ENCODE results near the gene UBXN10. TPM values are rescaled to one million over a fixed set of nuclear protein-coding genes. Genes with fewer than 3 reads are reported as not detected.
"Not testable (repeated sequence)": the region's sequence is repeated elsewhere in the genome, so short reads cannot be mapped to it uniquely, and the experiment has no call there.

The UBXN10 gene
- total and polyA plus RNA-seq, 9 donors, result 0.22 to 0.52 (median 0.28) TPM

DNA sequence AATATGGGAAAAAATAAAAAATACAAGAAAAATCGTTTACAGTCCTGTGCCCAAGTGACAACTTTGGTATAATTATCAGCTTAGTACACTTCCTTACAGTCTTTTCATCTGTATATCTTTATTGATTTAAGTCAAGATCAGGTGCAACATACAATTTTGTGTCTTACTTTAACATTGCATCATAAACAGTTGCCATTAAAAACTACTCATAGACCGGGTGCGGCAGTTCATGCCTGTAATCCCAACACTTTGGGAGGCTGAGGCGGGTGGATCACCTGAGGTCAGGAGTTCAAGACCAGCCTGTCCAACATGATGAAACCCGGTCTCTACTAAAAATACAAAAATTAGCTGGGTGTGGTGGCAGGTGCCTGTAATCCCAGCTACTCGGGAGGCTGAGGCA lies 33.2 kb downstream of the UBXN10 start:
- H3K27ac ChIP-seq (ENCODE audit: low read length); H3K4me1 ChIP-seq (ENCODE audit: control insufficient read depth, insufficient read depth, low read length); H3K9me3 ChIP-seq (replicated peaks; ENCODE audit: control insufficient read depth, low read depth, low read length); H3K36me3 ChIP-seq (ENCODE audit: control insufficient read depth, insufficient read depth, low read length); DNase-seq; H3K4me3 ChIP-seq (ENCODE audit: low read length): not testable (repeated sequence)
- WGBS (ENCODE audit: insufficient coverage), result 80% methylated on average over 1 of the region's 6 CpGs
- H3K27me3 ChIP-seq (ENCODE audit: control insufficient read depth, insufficient read depth, low read length), result peaks cover 19% of the 10 kb centered on the region

DNA sequence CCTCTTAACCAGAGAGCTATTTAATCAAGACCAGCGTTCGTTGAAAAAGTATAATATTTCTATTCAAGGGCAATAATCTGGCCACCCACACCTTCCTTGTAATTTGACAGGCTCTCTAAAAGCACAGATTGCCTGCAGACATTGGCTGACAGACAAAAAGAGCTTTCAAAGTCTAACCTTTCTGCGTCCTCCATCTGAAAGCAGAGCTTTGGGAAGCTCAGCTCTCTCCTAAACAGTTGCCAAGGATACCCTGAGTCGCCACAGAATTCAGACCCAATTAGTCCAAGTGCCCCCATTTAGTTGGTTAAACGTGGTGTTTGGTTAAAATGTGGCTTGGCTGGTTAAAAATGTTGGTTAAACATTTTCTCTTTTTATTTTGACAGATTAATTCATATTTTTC lies 34.1 kb downstream of the UBXN10 start:
- DNase-seq, result no peak
- peaks cover 19% of the 10 kb centered on the region for H3K27me3 ChIP-seq (ENCODE audit: control insufficient read depth, insufficient read depth, low read length)
- H3K4me1 ChIP-seq (ENCODE audit: control insufficient read depth, insufficient read depth, low read length), result no peaks in the 10 kb centered on the region
- no peak overlapping the region for H3K4me3 ChIP-seq (ENCODE audit: low read length)
- WGBS (ENCODE audit: insufficient coverage), result 29% methylated on average over 1 of the region's 5 CpGs
- H3K9me3 ChIP-seq (replicated peaks; ENCODE audit: control insufficient read depth, low read depth, low read length), result no peaks in the 10 kb centered on the region
- no peak overlapping the region for H3K27ac ChIP-seq (ENCODE audit: low read length)
- H3K36me3 ChIP-seq (ENCODE audit: control insufficient read depth, insufficient read depth, low read length), result no peaks in the 10 kb centered on the region

DNA sequence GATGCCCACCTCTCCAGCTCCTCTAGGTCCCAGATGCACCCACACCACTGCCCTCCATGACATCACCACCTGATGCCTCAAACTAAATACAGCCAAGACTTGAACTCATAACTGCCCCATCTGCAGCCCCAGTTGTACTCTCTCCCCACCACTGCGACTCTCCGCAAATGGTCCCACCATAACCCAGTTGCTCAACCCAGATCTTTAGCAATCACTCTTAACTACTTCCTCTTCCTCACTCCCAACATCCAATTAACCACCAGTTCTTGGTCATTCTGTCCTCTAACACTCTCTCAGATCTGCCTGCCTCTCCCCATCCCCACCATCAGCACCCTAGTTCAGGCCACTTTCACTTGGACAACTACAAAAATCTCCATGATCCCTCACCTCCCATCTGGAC lies 37.2 kb downstream of the UBXN10 start:
- no peaks in the 10 kb centered on the region for H3K4me1 ChIP-seq (ENCODE audit: control insufficient read depth, insufficient read depth, low read length)
- no peaks in the 10 kb centered on the region for H3K36me3 ChIP-seq (ENCODE audit: control insufficient read depth, insufficient read depth, low read length)
- H3K9me3 ChIP-seq (replicated peaks; ENCODE audit: control insufficient read depth, low read depth, low read length), result no peaks in the 10 kb centered on the region
- no peak overlapping the region for H3K4me3 ChIP-seq (ENCODE audit: low read length)
- H3K27me3 ChIP-seq (ENCODE audit: control insufficient read depth, insufficient read depth, low read length), result peaks cover 22% of the 10 kb centered on the region
- WGBS (ENCODE audit: insufficient coverage), result 86% methylated on average over 2 of the region's 2 CpGs
- H3K27ac ChIP-seq (ENCODE audit: low read length), result no peak overlapping the region
- no peak for DNase-seq

GRCh38 chr1:20223551-20224419 lies 37.9 kb downstream of the UBXN10 start:
- Histone ChIP-seq H3K27me3 (ENCODE audit: control insufficient read depth, insufficient read depth, low read length) (peaks cover 27% of the 10 kb centered on the region), H3K4me3 (ENCODE audit: low read length) (no peak overlapping the region), H3K36me3 (ENCODE audit: control insufficient read depth, insufficient read depth, low read length) (no peaks in the 10 kb centered on the region), H3K9me3 (replicated peaks; ENCODE audit: control insufficient read depth, low read depth, low read length) (no peaks in the 10 kb centered on the region), H3K27ac (ENCODE audit: low read length) (no peak overlapping the region), H3K4me1 (ENCODE audit: control insufficient read depth, insufficient read depth, low read length) (no peaks in the 10 kb centered on the region)
- DNase-seq, result no peak
- 3% methylated on average over 6 of the region's 18 CpGs for WGBS (ENCODE audit: insufficient coverage)

DNA sequence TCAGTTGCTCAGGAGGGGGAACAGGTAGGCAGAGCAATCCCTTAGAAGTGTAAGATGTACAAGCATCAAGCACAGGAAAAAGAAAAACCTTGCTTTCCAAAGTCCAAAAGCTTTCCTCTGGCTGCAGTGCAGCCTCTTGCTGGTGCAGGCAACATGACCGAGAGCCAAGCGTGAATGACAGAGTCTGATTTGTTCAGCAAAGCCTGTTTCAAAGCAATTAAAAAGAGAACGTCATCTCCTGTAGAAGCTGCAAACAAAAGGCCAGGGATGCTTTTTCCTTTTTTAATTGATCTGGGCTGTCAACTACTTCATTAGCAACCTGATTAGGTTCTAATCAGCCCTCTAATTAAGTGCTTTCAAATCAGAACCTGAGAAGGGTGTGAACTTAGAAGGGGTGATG lies 38.6 kb downstream of the UBXN10 start:
- 42% methylated on average over 3 of the region's 3 CpGs for WGBS (ENCODE audit: insufficient coverage)
- DNase-seq, result no peak
- no peaks in the 10 kb centered on the region for H3K36me3 ChIP-seq (ENCODE audit: control insufficient read depth, insufficient read depth, low read length)
- no peaks in the 10 kb centered on the region for H3K4me1 ChIP-seq (ENCODE audit: control insufficient read depth, insufficient read depth, low read length)
- H3K9me3 ChIP-seq (replicated peaks; ENCODE audit: control insufficient read depth, low read depth, low read length), result no peaks in the 10 kb centered on the region
- H3K27ac ChIP-seq (ENCODE audit: low read length), result no peak overlapping the region
- H3K27me3 ChIP-seq (ENCODE audit: control insufficient read depth, insufficient read depth, low read length), result peaks cover 27% of the 10 kb centered on the region
- H3K4me3 ChIP-seq (ENCODE audit: low read length), result no peak overlapping the region

DNA sequence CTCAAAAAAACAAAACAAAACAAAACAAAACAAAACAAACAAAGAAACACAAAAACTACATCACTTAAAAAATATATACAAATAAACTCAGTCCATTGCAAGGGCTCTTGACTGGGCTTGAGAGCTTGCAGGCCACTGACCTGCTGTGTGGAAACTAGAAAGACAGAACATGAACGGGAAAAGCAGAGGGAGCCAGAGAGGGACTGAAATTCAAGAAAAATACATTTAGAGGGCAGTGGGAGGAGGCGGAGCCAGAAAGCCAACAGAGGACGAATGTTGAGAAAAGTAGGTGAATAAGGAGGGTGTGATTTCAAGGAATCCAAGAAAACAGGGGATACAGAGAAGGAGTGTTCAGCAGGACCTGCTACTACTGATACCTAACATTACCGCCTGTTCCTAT lies 41.8 kb downstream of the UBXN10 start:
- H3K4me3 ChIP-seq (ENCODE audit: low read length), result no peak overlapping the region
- 14% methylated on average over 2 of the region's 4 CpGs for WGBS (ENCODE audit: insufficient coverage)
- DNase-seq, result no peak
- no peaks in the 10 kb centered on the region for H3K36me3 ChIP-seq (ENCODE audit: control insufficient read depth, insufficient read depth, low read length)
- H3K27me3 ChIP-seq (ENCODE audit: control insufficient read depth, insufficient read depth, low read length), result peaks cover 28% of the 10 kb centered on the region
- no peaks in the 10 kb centered on the region for H3K4me1 ChIP-seq (ENCODE audit: control insufficient read depth, insufficient read depth, low read length)
- no peak overlapping the region for H3K27ac ChIP-seq (ENCODE audit: low read length)
- H3K9me3 ChIP-seq (replicated peaks; ENCODE audit: control insufficient read depth, low read depth, low read length), result no peaks in the 10 kb centered on the region

- peaks cover 21% of the 10 kb centered on the region for H3K27me3 ChIP-seq (ENCODE audit: control insufficient read depth, insufficient read depth, low read length)
- peaks cover under 1% of the 10 kb centered on the region for H3K4me1 ChIP-seq (ENCODE audit: control insufficient read depth, insufficient read depth, low read length)
- H3K36me3 ChIP-seq (ENCODE audit: control insufficient read depth, insufficient read depth, low read length), result no peaks in the 10 kb centered on the region
- WGBS (ENCODE audit: insufficient coverage), result 51% methylated on average over 7 of the region's 11 CpGs
- H3K4me3 ChIP-seq (ENCODE audit: low read length), result no peak overlapping the region
- DNase-seq, result no peak
- H3K27ac ChIP-seq (ENCODE audit: low read length), result no peak overlapping the region
- no peaks in the 10 kb centered on the region for H3K9me3 ChIP-seq (replicated peaks; ENCODE audit: control insufficient read depth, low read depth, low read length)
These were observed 42.5 kb downstream of the UBXN10 start for GRCh38 chr1:20228314-20228825.

- Histone ChIP-seq H3K9me3 (replicated peaks; ENCODE audit: control insufficient read depth, low read depth, low read length) (no peaks in the 10 kb centered on the region), H3K27me3 (ENCODE audit: control insufficient read depth, insufficient read depth, low read length) (peaks cover 20% of the 10 kb centered on the region), H3K4me1 (ENCODE audit: control insufficient read depth, insufficient read depth, low read length) (peaks cover 6% of the 10 kb centered on the region), H3K36me3 (ENCODE audit: control insufficient read depth, insufficient read depth, low read length) (no peaks in the 10 kb centered on the region), H3K4me3 (ENCODE audit: low read length) (no peak overlapping the region), H3K27ac (ENCODE audit: low read length) (no peak overlapping the region)
- DNase-seq, result no peak
- WGBS (ENCODE audit: insufficient coverage), result no CpG with 5 or more reads among the region's 2 CpGs
These were observed 43.3 kb downstream of the UBXN10 start for GRCh38 chr1:20229171-20229570.

DNA sequence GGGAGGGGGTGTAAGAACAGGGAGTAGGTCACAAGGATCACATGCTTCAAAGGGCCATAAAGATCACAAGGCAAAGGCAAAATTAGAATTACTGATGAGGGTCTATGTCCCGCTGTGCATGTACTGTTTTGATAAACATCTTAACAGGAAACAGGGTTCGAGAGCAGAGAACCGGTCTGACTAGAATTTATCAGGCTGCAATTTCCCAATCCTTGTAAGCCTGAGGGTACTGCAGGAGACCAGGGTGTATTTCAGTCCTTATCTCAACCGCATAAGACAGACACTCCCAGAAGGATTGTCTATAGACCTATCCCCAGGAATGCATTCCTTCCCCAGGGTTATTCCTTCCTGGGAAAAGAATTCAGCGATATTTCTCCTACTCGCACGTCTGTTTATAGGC lies 46.7 kb downstream of the UBXN10 start:
- not testable (repeated sequence) for H3K9me3 ChIP-seq (replicated peaks; ENCODE audit: control insufficient read depth, low read depth, low read length); H3K36me3 ChIP-seq (ENCODE audit: control insufficient read depth, insufficient read depth, low read length); DNase-seq; H3K27ac ChIP-seq (ENCODE audit: low read length); H3K4me3 ChIP-seq (ENCODE audit: low read length); H3K4me1 ChIP-seq (ENCODE audit: control insufficient read depth, insufficient read depth, low read length)
- 35% methylated on average over 2 of the region's 7 CpGs for WGBS (ENCODE audit: insufficient coverage)
- peaks cover 10% of the 10 kb centered on the region for H3K27me3 ChIP-seq (ENCODE audit: control insufficient read depth, insufficient read depth, low read length)

DNA sequence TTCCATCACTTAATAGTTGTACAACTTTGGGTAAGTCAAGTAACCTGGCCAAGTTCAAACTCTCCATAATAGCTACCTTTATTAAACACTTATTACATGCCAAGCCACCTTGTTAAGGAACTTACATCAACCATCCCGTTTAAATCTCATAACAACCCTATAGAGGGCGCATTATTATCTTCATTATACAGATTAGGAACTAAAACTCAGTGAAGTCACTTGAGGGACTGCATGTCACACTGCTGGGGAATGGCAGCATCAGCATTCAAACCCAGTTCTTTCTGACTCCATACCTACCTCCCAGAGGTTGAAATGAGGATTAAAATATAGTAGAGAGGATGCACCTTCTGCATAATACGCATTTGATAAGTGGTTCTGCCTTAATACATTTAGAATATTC lies 47.5 kb downstream of the UBXN10 start:
- H3K27me3 ChIP-seq (ENCODE audit: control insufficient read depth, insufficient read depth, low read length), result peaks cover 8% of the 10 kb centered on the region
- WGBS (ENCODE audit: insufficient coverage), result no CpG with 5 or more reads among the region's 3 CpGs
- DNase-seq, result peak; percentile 29

More for the DNA sequence above, 47.5 kb downstream of the UBXN10 start:
- H3K27ac ChIP-seq (ENCODE audit: low read length), result no peak overlapping the region
- peaks cover 6% of the 10 kb centered on the region for H3K4me1 ChIP-seq (ENCODE audit: control insufficient read depth, insufficient read depth, low read length)
- no peaks in the 10 kb centered on the region for H3K9me3 ChIP-seq (replicated peaks; ENCODE audit: control insufficient read depth, low read depth, low read length)
- no peaks in the 10 kb centered on the region for H3K36me3 ChIP-seq (ENCODE audit: control insufficient read depth, insufficient read depth, low read length)
- no peak overlapping the region for H3K4me3 ChIP-seq (ENCODE audit: low read length)
